ENCODE results near the gene MIDN. TPM values are rescaled to one million over a fixed set of nuclear protein-coding genes. Genes with fewer than 3 reads are reported as not detected.

Gene MIDN
- total and polyA plus RNA-seq, 2 donors (not counting 3 experiments of a cell fraction or from before 2014, with no cell fraction given): 20.0 to 85.9 TPM

DNA sequence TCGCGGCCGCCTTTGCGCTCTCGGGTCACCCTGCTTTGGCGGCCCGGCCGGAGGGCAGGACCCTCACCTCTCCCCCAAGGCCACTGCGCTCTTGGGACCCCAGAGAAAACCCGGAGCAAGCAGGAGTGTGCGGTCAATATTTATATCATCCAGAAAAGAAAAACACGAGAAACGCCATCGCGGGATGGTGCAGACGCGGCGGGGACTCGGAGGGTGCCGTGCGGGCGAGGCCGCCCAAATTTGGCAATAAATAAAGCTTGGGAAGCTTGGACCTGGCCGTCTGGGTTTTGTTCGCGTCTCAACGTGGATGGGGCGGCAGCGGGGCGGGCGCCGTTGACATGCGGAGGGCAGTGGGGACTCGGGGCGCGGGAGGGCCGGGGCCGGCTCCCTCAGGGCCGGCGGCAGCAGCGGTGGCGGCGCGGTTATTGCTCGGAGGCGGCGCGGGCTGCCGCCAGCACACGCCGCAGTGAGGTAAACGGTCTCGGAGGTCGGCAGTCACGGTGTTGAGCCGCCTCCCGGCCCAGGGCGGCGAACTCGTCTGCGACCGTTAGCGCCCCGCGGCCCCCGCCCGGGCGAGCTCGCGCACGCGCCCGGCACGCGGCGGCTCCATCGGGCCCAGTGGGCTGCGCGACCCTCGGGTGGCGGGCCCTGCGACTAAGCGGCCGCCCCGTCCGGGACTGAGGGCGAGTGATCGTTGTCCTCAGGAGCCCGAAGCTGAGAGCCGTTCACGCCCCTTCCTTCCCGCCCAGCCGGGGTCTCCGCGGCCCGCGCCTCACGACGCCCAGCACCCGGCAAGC is 20.0 kb upstream of the MIDN start:
- no peak overlapping the region for H3K4me2 ChIP-seq (ENCODE audit: insufficient read depth, low read length)
- no peak overlapping the region for H3K27ac ChIP-seq (ENCODE audit: insufficient read depth, low read depth, low read length)
- DNase-seq (ENCODE audit: low read depth, low spot score) (no peak), FAIRE-seq (no peak)
- H3K9ac ChIP-seq (replicated peaks; ENCODE audit: extremely low read depth, insufficient read depth, low read length): no peak overlapping the region
- H3K27me3 ChIP-seq (ENCODE audit: control insufficient read depth in 2 of 2, insufficient read depth in 2 of 2, low read length in 2 of 2): no peaks in the 10 kb centered on the region
- no peak overlapping the region for H2AFZ ChIP-seq (ENCODE audit: low read depth, low read length)
- H3K9me3 ChIP-seq (replicated peaks; ENCODE audit: control insufficient read depth, insufficient read depth, low read length): no peaks in the 10 kb centered on the region
- TF ChIP-seq EZH2 (IDR thresholded peaks at IDR 0.05; ENCODE audit: borderline replicate concordance, low read depth, low read length, severe bottlenecking): no peak
- intact Hi-C loops (cut with micrococcal nuclease) (no loop called here), dilution Hi-C loops (cut with MboI; ENCODE audit: extremely low pct_ligation_motif_present, low sequenced_read_pairs) (no loop called here)
- H3K36me3 ChIP-seq (ENCODE audit: control insufficient read depth in 2 of 2, extremely low read depth in 1 of 2, insufficient read depth in 2 of 2, low read length in 2 of 2): peaks cover 2 to 14% of the 10 kb centered on the region in 2 experiments
- BruUV-seq (replicated peaks): no TSS peak
- POLR2A ChIA-PET: no interaction called here
- CTCF ChIA-PET: interaction anchor here (0.9 kb wide), 1 partner anchor 15 kb away, joined by 3 read pairs; no protein-coding TSS in a partner anchor
- H3K9me1 ChIP-seq (replicated peaks; ENCODE audit: control insufficient read depth, extremely low read depth, insufficient read depth, low read length): no peaks in the 10 kb centered on the region
- no peaks in the 10 kb centered on the region for H4K20me1 ChIP-seq (replicated peaks; ENCODE audit: control insufficient read depth, extremely low read depth, insufficient read depth, low read length)
- H3K4me3 ChIP-seq (replicated peaks in 1 of 3; ENCODE audit: insufficient read depth in 1 of 3, low read depth in 1 of 3, low read length in 3 of 3): no peak overlapping the region
- H3K79me2 ChIP-seq (ENCODE audit: control insufficient read depth, insufficient read depth, low read length): no peaks in the 10 kb centered on the region
- peaks cover 10% of the 10 kb centered on the region for H3K4me1 ChIP-seq (ENCODE audit: control insufficient read depth, extremely low read depth, insufficient read depth, low read length)

DNA sequence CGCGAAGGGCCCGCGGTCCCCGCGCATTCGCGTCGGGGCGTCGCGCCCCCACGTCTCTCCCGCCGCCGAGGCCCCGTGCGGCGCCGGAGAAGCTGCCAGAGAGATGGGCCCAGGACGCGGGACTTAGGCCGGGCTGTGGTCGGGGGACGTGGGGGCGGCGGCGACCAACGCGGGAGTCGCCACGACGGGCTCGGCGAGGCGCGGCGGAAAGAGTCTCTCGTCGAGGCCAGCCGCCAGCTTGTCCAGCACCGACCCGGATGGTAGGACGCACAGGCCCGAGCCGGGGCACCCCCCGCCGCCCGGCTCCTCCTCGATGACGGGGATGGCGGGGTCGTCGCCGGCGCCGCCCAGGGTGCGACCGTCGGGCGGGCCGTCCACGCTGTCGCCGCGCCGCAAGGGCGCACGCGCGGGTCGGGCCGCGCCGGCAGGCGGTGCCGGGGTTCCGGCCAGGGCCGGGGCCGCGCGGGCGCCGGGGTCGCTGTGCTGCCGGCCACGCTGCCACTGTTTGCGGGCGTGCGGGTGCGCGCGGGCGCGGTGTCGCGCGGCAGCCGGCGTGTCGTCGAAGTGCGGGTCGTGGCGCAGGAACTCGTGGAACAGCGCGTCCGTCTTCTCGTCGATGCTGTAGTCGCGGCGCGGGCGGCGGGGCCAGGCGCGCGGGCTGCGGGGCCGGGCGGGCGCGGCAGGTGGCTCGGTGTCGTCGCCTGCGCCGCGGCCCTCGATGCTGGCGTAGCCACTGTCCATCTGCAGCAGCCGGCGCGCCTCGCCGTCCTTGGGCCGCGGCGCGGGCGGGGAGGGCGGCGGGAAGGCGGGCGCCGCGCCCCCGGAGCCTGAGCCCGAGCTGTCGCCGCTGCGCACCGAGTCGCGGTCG is 19.1 kb upstream of the MIDN start:
- intact Hi-C loops (cut with micrococcal nuclease) (no loop called here), dilution Hi-C loops (cut with MboI; ENCODE audit: extremely low pct_ligation_motif_present, low sequenced_read_pairs) (no loop called here)
- H3K27ac ChIP-seq (ENCODE audit: insufficient read depth, low read depth, low read length): no peak overlapping the region
- no peak overlapping the region for H2AFZ ChIP-seq (ENCODE audit: low read depth, low read length)
- no peaks in the 10 kb centered on the region for H3K9me1 ChIP-seq (replicated peaks; ENCODE audit: control insufficient read depth, extremely low read depth, insufficient read depth, low read length)
- no peaks in the 10 kb centered on the region for H3K9me3 ChIP-seq (replicated peaks; ENCODE audit: control insufficient read depth, insufficient read depth, low read length)
- DNase-seq (ENCODE audit: low read depth, low spot score) (no peak), FAIRE-seq (no peak)
- H3K9ac ChIP-seq (replicated peaks; ENCODE audit: extremely low read depth, insufficient read depth, low read length): no peak overlapping the region
- H3K4me3 ChIP-seq (replicated peaks in 1 of 3; ENCODE audit: insufficient read depth in 1 of 3, low read depth in 1 of 3, low read length in 3 of 3): no peak overlapping the region
- ChIA-PET POLR2A (no interaction called here), CTCF (no interaction called here)
- no TSS peak for BruUV-seq (replicated peaks)
- H3K4me1 ChIP-seq (ENCODE audit: control insufficient read depth, extremely low read depth, insufficient read depth, low read length): peaks cover 10% of the 10 kb centered on the region
- TF ChIP-seq POLR2A (IDR thresholded peaks at IDR 0.05; ENCODE audit: low read depth, low read length) (no peak), POLR2AphosphoS5 (IDR thresholded peaks at IDR 0.05; ENCODE audit: insufficient read depth, low read depth, low read length) (no peak), FOS (IDR thresholded peaks at IDR 0.05; ENCODE audit: borderline replicate concordance, insufficient read depth, low read length) (no peak)
- TF ChIP-seq, protein P1, sequence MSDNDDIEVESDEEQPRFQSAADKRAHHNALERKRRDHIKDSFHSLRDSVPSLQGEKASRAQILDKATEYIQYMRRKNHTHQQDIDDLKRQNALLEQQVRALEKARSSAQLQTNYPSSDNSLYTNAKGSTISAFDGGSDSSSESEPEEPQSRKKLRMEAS (IDR thresholded peaks at IDR 0.05; ENCODE audit: insufficient read depth, insufficient read length): no peak
- no peak overlapping the region for H3K4me2 ChIP-seq (ENCODE audit: insufficient read depth, low read length)
- H3K27me3 ChIP-seq (ENCODE audit: control insufficient read depth in 2 of 2, insufficient read depth in 2 of 2, low read length in 2 of 2): no peaks in the 10 kb centered on the region
- peaks cover 0 to 12% of the 10 kb centered on the region in 2 experiments for H3K36me3 ChIP-seq (ENCODE audit: control insufficient read depth in 2 of 2, extremely low read depth in 1 of 2, insufficient read depth in 2 of 2, low read length in 2 of 2)
- H3K79me2 ChIP-seq (ENCODE audit: control insufficient read depth, insufficient read depth, low read length): no peaks in the 10 kb centered on the region
- no peaks in the 10 kb centered on the region for H4K20me1 ChIP-seq (replicated peaks; ENCODE audit: control insufficient read depth, extremely low read depth, insufficient read depth, low read length)

Data from endothelial cell of umbilical vein (primary cell).